GM18861 (cell line): ENCODE data around the gene C1RL.
"Not testable (repeated sequence)": the region's sequence is repeated elsewhere in the genome, so short reads cannot be mapped to it uniquely, and the experiment has no call there.

ENCODE experiments used
- ATAC-seq: cut with Tn5 transposase; IDR thresholded peaks from one replicate; pipeline ENCODE4 v1.9.1; 2021; ENCODE audit not compliant: unreplicated experiment

C1RL gene

DNA sequence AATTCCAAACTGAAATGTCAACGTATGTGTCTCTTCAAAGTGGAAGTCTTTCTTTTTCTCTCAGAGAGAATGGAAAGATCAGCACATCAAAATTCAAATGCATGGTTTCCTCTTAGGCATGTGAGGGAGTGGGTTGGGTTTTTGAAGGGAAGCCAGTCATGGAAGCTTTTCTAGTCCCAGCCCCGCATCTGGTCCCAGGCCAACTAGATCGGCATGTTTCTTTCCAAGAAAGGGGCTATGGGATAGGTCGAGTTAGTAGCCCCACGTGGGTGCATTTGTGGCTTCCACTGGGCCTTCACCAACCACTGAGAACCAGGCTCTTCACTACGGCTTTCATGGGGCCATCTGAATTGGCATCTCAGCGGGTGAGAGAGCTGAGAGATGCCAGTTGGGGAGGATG lies 41.9 kb downstream of the C1RL start:
- ATAC-seq = no peak

DNA sequence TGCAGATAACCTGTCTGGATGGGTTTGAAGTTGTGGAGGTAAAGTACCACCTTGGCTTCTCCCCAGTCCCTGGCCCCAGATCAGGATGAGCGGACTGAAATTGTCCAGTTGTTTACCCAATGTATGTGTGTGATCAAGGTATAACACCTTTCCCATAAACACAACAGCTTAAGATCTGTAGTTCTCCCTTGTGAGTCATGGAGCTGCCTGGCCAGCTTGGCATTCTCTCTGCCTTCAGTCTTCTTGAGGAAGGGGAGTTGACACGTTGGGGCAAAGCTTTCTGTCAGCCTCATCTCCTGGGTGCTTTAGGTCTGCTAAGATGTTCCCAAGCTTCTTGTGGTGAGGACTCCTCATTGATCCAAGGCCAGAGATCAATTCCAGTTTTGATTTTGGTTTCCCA lies 42.4 kb downstream of the C1RL start:
- no peak for ATAC-seq

DNA sequence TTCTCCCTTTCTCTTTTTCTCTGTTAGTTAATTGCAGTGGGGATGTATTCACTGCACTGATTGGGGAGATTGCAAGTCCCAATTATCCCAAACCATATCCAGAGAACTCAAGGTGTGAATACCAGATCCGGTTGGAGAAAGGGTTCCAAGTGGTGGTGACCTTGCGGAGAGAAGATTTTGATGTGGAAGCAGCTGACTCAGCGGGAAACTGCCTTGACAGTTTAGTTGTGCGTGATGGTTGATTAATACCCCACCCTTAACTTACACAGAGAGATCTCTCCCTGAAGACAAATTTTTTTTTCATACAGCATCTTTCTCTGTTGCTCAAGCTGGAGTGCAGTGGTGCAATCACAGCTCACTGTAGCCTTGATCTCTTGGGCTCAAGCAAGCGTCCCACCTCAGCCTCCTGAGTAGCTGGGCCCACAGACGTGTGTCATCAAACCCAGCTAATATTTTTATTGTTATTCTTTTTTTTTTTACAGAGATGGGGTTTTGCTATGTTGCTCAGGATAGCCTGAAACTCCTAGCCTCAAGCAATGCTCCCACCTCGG lies 43.9 kb downstream of the C1RL start:
- no peak for ATAC-seq

DNA sequence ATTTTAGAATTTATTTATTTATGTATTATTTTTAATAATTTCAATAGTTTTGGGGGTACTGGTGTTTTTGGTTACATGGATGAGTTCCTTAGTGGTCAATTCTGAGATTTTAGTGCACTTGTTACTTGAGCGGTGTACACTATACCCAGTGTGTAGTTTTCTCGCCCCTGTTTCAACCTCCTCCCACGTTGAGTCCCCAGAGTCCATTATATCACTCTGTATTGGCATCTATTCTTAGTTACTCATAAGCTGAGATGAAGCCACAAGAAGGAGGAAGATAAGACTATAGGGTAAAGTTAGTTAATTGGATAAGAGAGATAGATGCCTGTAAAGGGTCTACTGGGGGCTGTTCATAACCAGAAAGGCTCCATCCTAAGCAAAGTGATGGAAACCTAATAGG lies 44.5 kb downstream of the C1RL start:
- no peak for ATAC-seq

DNA sequence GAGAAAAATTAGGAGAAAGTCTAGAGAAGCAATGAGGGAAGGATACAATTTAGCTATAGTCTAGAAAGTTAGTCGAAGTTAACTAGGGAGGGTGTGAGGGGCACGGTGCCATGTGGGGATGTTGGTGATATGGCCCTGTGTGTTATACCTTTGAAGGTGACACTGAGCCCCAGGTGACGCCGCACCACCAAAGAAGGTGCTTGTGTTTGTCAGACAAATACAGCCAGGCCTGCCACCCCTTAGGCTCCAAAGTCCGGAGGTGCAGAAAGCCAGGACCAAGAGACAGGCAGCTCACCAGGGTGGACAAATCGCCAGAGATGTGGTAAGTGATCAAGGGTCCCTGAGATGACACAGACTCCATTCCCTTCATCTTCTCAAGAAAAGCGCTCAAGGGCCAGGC lies 47.4 kb downstream of the C1RL start:
- ATAC-seq = no peak

DNA sequence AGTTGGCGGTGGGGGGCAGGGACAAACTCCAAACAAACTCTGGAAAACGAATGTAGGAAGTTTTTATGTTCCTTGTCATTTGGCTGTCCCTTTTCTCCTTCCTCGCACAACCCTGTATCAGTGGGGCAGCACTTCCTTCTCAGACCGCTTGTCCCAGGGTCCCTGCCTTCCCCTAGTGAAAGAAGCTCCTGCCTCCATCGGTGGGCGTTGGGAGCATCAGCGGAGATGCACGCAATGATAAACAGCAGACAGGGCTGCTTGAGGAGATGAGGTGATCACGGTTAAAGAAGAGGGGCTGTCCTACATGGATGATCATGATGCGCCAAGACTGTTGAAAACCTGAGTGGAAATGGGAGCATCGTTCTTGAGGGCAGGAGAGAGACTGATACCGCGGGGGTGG lies 47.9 kb downstream of the C1RL start:
- no peak for ATAC-seq

DNA sequence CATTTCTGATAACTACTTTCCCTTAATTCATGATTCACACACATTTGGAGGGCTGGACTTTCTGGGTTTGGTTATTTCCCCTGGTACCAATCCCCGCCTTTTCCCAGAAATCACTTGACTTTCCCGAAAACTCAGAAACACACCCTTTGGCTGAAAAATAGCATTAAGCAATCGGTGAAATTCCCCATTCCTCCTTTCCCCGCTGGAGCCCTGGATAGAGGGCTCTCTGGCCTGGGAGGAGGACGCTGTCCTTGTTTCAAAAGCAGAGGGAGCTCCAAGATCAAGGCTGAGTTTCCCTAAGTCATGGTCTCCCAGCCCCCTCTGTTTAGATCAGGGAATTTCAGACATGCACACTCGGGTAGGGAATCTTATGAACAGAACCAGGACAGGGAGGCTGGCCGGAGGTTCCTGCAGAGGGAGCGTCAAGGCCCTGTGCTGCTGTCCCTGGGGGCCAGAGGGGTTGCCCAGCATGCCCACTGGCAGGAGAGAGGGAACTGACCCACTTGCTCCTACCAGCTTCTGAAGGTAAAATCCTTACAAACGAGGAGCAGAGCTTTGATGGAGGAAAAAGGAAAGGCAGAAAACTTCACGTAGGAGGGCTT lies 48.6 kb downstream of the C1RL start, which contains the start of gene C1S:
Gene C1S, plus strand, starts transcription at position 366 of the 602 bp plus-strand sequence. CDS start 1,195 bp downstream, outside the sequence.
- ATAC-seq = no peak

DNA sequence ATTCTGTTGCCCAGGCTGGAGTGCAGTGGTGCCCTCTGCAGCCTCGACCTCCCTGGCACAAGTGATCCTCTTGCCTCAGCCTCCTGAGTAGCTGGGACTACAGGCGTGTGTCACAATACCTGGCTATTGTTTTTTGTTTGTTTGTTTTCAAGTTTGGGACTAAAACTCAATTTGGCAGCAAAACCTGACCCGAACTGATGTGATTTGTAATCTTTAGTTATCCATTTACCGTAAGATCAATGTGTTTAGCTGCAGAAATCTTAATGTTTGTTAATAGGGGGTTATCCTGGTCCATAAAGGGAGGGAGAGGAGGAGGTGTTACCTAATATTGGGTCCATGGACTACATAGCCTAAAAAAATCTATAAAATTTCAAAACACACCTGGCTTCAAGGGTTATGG lies 49.2 kb downstream of the C1RL start:
- no peak for ATAC-seq

DNA sequence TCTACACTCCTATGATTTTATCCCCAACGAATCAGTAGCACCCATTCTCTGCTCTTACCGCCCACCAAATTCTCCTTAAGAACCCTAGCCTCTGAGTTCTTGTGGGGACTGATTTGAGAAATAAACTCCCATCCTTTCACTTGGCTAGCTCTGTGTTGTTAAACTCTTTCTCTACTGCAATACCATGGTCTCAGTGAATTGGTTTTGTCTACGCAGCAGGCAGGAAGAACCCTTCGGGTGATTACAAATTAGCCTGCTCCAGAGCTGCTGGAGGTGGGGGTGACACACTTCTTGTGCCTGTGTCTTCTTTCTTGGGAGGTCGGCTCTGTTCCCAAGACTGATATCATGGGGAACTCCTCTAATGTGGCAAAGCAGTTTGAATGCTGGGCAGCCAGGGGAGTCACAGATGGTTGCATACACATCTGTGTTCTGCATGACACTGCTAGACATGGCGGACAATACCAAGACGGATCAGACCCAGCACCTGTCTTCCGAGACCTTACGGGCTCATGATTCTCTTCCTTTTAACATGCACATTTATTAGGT lies 50.1 kb downstream of the C1RL start:
- no peak for ATAC-seq

DNA sequence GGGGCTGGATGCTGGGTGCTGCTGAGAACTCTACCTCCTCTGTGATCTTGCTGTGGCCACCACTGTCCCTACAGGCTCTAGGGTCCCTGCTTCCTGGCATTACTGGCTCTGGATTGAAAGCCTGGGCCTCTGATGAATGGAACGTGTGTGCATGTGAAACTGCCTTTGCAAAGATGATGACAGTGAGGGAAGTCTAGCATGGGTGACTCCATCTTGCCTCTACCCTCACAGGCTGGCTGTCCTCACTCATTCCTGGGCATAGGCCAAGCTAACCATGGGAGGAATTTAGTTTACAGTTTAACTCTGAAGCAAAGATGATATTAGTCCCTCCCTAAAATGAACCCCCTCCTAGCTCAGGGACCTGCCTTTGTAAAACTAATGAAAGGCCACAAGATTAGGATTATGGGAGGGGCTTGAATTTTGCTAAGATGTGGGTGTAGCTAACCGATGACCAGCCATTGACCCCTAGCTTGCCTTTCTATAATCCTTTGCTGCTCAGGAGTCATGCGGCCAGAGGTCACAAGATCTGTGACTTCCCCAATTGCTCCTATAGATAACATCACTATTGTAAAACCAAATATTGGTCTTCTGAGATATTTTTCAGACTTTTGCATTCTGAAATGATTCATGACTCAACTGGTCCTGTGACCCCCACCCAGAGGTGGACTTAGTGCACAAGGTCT lies 50.7 kb downstream of the C1RL start:
- ATAC-seq = no peak

DNA sequence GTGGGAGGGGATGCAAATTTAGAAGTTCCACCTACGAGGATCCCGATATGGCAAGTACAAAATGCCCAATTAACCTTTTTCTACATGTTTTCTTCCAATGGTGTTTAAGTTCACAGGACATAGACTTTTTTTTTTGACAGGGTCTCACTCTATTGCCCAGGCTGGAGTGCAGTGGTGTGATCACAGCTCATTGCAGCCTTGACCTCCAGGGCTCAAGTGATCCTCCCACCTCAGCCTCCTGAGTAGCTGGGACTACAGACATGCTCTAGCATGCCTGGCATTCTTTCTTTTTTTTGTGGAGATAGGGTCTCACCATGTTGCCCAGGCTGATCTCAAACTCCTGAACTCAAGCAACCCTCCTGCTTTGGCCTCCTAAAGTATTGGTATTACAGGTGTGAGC lies 53.3 kb downstream of the C1RL start:
- not testable (repeated sequence) for ATAC-seq

DNA sequence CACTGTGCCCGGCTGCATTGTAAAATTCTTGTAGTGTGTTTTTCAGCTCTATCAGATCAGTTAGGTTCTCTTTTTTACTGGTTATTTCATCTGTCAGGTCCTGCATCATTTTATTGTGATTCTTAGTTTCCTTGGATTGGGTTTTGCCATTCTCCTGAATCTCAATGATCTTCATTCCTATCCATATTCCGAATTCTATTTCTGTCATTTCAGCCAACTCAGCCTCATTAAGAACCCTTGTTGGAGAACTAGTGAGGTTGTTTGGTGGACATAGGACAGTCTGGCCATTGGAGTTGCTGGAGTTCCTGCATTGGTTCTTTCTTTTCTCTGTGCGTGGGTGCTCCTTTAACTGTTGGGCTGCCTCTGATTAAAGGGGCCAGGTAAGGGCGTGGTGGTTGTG lies 54.1 kb downstream of the C1RL start:
- ATAC-seq = no peak

DNA sequence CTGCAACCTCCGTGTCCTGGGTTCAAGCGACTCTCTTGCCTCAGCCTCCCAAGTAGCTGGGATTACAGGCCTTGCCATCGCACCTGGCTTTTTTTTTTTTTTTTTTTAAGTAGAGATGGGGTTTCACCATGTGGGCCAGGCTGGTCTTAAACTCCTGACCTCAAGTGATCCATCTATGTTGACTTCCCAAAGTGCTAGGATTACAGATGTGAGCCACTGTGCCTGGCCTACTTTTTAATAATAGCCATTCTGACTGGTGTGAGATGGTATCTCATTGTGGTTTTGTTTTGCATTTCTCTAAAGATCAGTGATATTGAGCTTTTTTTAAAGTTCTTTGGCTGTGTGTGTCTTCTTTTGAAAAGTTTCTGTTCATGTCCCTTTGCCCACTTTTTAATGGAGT lies 59.0 kb downstream of the C1RL start:
- not testable (repeated sequence) for ATAC-seq

DNA sequence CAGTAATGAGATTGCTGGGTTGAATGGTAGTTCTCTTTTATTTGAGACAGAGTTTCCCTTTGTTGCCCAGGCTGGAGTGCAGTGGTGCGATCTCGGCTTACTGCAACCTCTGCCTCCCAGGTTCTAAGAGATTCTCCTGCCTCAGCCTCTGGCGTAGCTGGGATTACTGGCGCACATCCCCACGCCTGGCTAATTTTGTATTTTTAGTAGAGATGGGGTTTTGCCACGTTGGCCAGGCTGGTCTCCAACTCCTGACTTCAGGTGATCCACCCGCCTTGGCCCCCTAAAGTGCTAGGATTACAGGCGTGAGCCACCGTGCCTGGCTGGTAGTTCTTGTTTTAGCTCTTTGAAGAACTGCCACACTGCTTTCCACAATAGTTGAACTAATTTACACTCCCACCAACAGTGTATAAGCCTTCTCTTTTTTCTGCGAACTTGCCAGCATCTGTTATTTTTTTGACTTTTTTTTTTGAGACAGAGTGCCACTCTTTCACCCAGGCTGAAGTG lies 59.5 kb downstream of the C1RL start:
- not testable (repeated sequence) for ATAC-seq

DNA sequence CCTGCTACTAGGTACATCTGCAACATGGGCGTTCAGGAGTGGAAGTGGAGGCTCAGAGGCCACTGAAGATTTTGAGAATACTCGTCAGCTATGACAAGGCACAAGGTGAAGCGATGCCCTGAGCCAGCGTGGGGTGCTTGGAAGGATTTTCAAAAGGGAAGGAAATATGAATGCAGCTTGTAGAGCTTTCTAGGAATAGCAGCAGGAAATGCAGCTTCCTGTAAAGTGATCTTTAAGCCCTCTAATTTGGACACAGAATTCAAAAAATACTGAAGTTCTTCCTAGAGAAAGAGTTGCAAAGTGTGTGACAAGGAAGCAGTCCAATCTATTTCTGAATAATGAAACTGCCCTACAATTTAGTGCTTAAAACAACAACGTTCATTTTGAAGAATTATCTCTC lies 61.7 kb downstream of the C1RL start:
- ATAC-seq = no peak

DNA sequence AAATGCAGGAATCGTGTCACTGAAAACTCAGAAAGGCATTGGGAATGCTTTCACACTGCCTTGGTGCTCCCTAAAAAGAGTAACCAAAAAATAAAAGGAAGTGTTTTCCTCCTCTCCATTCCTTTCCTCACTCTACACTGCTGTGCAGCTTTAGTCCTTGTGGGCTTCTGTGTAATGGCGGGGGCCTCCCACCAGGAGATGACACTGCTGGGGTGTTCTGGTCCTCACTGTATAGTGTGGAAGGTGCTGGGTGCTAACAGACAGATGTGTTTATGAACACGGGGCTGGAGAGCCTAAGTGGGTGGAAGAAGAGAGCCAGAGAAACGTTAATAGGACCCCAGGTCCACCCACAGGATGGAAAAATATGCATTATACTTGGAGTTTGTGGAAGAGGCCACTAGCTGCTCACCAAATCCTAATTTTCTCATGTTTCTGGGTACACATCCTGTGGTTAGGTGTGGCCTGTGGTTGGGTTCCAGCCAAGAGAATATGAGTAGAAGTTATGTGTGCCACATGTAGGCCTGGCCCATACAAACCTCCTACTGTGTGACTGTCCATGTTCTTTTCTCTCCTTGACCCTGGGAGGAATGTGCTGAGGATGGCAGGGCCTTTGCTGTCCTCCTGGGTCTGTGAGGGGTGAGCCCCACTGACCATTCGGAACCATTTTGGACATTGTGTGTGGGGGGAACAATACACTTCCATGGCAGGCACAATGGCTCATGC lies 62.5 kb downstream of the C1RL start:
- no peak for ATAC-seq

DNA sequence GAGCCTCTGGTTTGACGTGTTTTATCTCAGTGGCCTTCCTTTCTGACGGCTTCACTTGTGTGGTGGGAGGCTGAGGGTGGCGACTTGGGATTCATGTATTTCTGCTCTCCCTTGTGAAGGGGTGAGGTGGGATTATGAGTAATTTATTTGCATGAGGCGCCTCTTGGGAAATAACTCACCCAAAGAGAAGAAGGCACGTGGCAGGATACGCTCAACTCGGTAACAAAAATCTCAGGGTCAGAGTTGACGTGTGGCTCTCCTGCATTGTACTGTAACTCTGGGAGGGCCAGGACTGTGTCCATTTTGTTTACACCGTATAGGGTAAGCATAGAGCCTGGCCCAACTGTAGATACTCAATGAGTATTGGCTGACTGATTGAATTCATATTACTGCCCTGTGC lies 63.1 kb downstream of the C1RL start:
- ATAC-seq = no peak
